ENCODE results near the gene LGALS9B. TPM values are rescaled to one million over a fixed set of nuclear protein-coding genes. Genes with fewer than 3 reads are reported as not detected.
"Not testable (repeated sequence)": the region's sequence is repeated elsewhere in the genome, so short reads cannot be mapped to it uniquely, and the experiment has no call there.

Gene LGALS9B
- total RNA-seq, 2 experiments from 2014 or later: not detected

DNA sequence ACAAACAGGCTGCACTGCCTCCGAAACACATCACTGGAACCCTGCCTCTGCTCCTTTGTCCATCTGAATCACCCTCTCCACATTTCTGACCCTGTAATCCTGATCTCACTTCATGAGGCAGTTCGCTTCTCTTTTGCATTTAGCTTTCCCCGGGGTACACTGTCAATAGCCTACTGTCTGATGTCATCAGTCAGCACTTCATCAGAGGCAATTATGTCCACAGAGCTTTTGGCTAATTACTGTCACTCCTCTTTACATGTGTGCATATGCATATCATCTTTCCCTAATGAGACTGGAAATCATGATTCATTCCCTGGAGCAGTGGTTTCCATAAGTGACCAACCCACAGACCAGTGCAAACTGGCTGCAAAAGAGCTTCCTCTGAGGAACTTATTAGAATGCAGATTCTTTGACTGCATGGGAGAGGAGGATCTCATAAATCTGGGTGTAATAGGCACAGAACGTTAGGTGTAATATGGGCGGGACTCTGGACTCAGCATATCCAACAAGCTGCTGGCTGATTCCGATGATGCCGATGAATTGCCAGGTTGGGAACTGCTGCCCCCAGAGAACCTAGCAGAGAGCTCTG lies 49.8 kb downstream of the LGALS9B start:
- CTCF ChIA-PET, POLR2A ChIA-PET: not testable (repeated sequence)

DNA sequence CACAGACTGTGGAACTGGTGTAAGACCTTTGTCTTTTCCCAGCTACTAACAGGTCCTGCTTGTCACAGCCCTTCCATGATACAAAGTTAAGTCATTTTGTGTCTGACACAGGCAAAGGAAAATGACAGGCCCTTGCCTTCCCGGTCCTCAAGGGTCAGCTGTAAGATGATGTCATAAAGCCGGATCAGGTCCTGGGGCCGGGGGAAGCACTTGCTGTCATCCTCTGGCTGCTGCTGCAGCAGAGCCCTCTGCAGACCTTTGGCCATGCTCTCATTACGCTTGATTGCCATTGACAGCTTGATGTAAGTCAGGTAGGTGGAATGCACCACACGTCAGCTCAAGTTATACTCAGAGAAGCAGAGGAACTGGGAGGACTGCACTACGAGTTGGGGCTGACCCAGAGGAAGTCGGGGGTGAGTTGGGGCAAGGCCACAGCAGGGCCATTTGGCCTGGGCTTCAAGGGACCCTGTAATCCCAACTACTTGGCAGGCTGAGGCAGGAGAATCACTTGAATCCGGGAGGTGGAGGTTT lies 50.9 kb downstream of the LGALS9B start:
- POLR2A ChIA-PET, CTCF ChIA-PET: not testable (repeated sequence)

DNA sequence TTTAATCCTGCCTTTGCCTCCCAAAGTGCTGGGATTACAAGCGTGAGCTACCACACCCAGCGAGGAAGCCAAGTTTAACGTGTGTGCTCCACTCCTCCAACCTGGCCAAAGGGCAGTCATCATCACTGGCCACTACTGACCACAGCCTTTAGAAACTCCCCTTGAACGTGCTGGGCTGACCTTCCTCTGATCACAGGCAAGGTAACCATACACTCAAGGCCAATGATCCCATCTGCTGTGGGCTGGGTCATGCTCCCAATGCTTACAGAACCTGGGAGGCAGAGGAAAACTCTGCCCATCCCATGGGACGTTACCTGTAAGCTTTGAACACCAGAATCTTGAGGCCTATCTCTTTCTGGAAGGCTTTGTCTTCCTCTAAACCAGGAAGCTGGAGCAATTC lies 51.9 kb downstream of the LGALS9B start:
- POLR2A ChIA-PET, CTCF ChIA-PET: not testable (repeated sequence)

DNA sequence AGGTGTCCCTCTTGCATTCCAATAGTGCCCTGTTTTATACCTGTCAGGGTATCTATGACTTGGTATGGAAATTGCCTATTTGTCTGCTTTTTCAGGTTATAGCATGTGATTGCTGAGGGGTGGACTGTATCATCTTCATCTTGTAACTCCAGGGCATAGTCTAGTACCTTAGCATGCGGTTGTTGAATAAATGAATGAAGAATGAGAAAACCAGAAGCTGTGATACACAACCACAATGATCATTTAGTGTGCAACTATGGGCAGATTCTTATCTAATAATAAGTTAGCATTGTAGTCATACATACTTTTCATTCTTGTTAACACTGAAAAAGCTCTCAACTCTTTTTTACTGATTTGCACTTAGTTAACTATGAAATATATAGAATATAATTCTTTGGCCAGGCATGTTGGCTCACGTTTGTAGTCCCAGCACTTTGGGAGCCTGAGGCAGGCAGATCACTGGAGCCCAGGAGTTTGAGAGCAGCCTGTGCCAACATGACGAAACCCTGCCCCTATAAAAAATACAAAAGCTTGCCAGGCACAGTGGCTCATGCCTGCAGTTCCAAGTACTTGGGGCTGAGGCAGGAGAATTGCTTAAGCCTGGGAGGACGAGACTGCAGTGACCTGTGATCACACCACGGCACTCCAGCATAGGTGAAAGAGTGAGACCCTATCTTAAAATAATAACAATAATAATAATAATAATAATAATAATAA lies 65.9 kb downstream of the LGALS9B start:
- CTCF ChIA-PET, POLR2A ChIA-PET: not testable (repeated sequence)

DNA sequence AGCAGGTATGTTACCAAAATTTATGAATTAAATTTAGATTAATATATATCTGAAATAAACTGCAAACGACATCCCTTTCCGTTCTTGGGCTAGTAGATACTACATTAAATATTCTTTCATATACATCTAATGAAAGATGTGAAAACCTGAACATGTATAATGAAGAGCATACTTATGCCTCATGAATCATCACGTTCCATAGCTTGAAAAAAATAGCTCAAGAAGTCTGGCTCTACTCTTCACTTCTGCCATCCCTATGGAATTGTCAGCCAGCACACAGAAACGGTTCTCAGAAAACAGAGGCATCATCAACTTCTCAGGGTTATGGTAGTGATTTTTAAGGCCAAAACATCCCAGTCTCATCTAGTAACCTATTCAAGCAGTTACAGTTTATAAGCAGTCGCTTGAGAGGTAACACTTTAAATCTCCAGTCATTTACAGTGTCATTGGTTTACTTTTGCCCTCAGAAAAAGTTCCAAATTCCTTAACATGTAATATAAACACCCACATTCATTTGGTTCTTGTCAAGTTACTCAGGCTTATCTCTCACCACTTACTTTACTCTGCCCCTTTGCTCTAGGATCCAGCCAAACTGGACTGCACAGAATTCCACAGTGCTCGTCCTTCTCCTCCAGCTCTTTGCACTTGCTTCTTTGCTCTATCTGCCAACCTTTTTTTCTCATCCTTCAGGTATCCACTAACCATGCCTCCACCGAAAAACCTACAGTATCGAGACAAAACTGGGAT lies 66.6 kb downstream of the LGALS9B start:
- POLR2A ChIA-PET, CTCF ChIA-PET: not testable (repeated sequence)

Other genes starting within 250 kb of the LGALS9B start
- gene CDRT15L2, start 112.2 kb upstream of the LGALS9B start, total RNA-seq: not detected